Activated gamma-delta T cell treated with anti-CD3 and anti-CD28 coated beads, Interleukin-2, amount 50 U/mL, for 16 hours (primary cell): ENCODE measurements around the gene NR6A1.

Experiments
- DNase-seq: peaks from one replicate; pipeline ENCODE4 v3.0.0-alpha.2; 2020; ENCODE audit warnings: low read depth

Gene NR6A1

DNA sequence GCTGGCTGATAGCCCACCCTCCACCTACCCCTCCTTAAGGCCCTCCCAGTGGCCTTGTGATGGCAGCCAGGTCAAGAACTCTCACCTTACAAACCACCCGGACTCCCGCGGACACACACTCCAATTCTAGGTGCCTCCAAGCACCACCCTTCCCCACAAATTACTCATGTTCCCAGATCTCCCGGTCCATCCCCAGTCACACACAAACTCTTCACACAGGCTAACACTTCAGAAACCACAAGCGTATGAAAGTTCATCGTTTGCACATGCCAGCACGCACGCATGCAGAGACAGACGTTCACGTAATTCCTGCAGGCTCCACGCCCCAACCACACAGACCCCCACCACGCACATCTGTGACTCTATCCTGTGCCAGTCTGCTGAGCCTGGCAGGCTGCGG lies 281.9 kb downstream of the NR6A1 start:
- DNase-seq, result no peak

DNA sequence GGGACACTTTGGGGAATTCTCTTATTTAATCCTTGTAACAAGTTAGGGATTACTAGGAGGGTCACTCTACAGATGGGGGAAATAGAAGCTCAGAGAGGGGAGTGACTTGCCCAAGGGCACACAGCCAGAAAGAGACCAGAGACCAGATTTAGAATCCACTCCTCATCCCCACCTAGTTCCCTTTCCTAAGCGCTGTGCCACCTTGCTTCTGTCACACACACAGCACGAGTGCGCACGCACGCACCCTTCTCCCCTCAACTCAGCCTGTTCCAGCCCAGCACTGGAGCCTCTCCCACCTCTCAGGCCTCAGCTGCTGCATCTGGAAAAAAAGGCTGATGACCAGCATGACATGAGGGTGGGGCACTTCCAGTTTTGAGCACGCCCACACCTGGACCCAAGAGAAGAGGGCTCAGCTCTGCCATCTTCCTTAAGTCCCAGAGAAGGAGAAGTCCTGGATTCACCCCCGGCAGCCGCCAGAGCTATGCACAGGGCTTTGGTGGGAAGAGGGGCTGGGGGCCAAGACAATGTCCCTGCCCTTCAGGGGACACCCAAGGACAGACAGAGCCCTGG lies 282.4 kb downstream of the NR6A1 start:
- DNase-seq, result no peak

DNA sequence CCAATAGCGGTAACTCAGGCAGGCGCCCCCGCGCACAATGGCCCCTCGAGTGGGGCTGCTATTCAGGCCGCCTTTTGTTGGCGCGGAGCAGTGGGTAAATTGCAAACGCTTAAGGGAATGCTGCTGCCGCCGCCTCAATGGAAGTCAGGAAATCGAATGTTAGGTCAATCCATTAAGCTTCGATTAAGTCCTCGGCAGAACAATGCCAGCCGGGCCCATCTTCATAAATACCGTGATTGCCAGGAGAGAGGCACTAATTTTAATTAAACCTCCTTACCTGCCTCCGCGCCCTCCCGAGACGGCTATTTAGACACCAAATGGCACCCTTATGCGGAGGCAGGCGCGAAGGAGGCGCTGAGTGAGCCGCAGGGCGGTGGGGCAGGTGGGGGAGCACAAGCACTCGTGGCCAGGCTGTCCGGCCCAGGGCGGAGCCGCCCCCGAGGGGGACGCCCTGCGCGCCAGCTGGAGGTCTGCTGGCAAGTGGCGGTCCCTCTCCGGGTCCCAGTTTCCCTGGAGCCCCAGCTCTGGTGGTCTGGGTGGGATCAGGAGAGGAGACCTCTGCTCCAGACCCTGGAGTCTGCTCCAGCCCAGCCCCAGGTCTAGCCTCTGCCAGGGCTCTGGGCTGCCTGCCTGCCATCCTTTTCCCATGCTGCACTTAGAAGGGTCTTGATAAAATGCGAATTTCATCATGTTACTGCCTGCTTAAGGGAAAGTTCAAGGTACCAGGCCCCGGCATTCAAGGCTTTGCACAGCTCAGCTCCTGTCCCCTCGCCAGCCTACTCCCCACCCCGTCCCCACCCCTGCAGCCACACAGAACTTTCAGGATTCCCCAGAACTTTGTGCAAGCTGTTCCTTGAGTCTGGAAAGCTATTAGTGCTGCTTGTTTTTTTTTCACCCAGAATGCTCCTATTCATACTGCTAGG lies 283.6 kb downstream of the NR6A1 start:
- DNase-seq, result no peak

DNA sequence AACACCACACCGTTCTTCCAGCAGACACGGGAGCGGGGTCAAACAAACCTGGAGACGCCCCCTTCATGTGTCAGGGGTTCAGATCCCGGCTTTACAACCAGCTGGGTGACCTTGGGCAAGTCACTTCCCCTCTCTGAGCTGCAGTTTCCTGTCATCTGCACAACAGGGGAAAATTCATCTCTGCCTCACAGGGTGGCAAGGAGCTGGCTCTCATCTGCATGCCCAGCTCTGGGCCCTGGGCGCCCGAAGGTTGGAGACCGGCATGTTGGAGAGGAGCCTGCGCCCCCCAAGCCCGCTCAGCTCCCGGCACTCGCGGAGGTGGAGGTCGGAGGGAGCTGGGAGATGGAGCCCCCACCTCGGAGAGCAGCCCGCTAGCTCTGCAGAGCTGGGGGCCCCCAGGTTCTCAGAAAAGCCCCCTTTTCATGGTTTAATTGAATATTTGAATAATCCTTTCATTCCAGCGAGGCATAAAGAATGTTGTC lies 284.3 kb downstream of the NR6A1 start:
- no peak for DNase-seq

DNA sequence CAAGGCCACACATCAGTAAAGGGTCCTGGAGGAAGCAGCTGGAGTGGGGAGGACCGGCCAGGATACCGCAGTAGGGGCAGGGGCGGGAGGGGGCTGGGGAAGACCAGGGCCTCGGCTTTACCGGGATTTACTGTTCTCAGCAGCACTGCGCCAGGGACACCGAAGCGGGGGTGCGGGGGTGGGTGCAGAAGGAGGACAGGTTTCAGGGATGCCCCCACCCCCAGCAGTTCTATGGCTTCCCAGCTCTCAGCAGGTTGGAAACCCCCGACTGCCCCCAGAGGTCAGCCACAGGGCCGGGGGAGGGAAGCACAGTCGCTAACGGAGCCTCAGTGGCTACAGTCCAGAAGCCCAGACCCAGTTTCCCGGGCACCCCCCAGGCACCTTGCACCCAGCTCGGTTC lies 285.2 kb downstream of the NR6A1 start:
- DNase-seq, result no peak

DNA sequence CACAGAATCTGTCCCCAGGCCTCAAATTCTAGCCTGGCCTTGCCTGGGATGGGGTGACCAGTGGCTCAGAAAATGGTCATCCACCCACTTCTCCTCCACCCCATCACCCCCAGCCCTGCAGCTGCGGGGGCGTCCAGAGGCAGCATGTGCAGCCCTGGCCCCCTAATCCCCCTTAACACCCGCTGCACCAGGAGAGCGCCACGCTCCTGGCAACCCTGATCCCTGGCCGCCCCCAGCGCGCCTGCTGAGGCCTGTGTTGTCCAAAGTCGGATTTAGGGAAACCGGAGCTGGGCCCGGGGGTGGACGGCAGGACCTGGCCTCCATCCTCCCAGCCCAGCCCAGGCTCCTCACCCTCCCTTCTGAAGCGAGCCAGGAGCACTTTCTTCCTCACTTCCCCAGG lies 285.9 kb downstream of the NR6A1 start:
- DNase-seq, result no peak

DNA sequence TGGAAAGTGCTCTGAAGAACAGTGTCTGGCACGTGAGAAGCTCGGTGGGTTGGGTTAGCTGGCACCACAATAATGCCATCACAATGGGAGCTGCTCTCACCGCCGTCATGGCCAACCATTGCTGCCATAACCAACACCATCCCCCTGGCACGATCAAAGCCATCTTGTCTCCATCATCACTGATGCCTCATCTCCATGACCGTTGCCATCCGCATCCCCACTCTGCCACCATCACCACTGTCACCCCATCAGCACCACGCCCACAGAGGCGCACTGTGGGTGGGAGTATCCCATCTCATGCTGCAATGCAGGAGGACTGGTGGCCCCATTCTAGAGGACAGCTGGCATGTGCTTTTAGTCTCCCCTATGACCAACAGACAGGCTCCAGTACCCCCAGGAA lies 287.6 kb downstream of the NR6A1 start:
- DNase-seq, result no peak

DNA sequence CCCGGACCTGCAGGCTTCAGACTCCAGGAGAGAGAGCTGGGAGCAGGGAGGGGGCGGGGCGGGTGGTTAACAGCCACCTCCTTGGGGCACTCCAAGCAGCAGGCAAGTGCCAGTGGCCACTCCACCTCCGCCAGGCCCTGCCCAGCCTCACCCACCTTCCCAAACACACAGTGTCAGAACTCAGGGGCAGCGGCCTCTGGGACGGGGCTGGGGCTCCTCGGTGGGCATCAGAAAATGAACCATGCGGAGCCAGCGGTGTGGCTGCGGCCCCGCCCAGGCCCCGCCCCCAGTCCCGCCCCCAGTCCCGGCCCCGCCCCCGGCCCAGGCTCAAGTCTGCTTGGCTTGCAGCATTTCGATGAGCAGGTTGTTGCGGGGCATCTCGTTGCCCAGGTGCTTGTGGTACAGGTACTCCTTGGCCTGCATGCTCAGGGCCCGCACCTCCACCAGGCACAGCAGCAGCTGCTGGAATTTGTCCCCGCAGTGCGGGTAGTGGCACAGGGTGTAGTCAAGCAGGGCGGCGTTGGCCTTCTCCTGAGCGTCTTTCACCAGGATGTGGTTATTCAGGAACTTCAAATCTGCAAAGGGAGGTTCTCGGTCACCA lies 288.6 kb downstream of the NR6A1 start:
- no peak for DNase-seq

DNA sequence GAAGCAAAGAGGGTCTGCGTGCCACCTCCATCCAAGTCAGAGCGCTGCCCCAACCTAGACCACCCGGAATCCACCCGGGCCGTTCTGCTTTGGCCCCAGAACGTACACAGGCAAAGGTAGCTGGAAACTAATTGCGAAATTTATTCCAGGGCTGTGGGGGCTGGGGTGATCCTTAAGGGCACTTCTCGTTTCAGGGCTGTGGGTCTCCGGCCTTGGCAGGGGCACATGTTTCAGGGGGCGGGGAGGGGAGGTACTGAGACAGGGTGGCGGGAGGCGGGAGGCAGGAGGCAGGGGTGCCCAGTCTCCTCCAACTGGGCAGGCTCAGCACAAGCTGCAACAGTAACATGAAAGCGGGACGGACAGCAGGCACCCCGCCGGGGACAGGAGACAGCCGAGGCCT lies 290.0 kb downstream of the NR6A1 start:
- no peak for DNase-seq

DNA sequence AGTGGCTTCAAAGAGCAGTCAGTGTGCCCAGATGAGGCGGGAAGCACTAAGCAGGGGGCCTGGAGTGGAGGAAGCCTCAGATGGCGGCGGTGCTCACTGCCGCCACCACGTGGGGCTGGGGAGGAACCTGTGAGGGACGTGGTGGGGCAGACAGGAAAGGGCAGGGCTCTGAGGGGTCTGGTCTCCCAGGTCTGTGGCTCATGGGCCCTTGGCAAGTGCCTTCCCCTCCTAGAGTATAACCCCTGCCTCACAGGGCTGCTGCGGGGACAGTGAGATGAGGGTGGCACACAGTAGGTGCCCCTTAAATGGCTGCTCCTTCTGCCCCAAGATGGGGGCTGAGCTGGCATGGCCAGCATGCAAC lies 290.5 kb downstream of the NR6A1 start:
- no peak for DNase-seq

DNA sequence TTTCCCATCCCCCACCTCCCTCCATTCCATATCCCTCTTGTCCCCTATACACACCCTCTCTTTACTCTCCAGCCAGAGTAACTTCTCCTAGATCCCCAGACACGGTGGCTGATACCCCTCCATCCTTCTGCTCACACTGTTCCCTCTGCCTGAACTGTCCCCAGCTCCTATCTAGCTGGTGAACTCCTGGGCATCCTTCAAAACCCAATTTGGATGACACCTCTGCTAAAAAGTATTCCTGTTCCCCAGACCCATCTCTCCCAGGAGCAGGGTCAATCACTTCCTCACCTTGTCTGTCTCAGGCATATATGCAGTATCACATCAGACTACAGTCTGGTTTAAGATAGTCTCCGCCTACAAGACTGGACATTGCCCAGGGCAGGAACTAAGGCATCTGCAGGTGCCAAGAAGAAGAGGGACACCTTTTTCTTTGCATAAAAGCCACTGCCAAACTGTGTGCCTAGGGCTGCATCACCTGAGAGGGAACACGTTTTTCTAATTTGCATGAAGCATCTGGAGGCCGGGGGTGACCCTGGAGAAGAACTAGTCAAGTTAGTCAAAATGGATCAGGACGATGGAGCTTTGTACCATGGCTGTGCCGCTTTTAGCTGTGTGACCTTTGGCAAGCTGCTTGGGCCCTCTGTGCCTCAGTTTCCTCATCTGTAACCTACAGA lies 291.0 kb downstream of the NR6A1 start:
- no peak for DNase-seq

DNA sequence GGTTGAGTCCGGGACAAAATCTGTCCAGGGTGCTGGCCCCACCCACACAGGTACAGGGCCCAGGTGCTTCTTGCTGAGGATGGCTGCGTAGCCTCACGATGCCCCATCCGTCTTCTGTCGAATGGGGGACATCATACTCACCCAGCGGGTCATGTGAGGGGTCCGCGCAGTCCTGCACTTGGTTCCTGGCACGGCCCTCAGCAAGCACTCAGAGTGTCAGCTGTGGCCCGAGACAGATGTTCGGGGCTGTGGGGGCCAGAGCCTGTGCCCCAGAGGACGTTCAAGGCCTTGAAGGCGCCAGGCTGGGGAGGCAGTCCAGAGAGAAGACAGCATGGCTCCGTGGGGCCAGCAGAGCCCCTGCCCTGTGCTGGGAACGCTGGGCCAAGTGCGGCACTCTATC lies 291.7 kb downstream of the NR6A1 start:
- DNase-seq, result no peak

DNA sequence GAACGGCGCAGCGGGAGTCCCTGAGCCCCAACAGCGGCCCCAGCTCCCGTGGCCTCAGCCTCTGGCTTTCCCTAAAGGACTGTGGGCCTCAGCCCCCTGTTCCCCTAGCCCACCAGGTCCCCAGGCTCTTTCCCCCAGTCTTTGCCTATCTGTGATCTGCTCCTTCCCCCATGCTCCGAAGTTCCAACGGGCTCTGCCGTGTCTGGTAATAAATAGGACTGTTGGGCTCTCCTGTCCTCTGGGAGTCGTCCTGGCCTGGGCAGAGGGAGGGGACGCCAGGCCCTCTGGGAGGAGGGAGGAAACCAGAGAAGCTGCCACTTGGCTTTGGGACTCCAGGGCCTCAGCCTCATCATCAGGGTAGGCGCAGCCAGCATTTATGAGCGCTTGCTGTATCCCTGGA lies 292.8 kb downstream of the NR6A1 start:
- DNase-seq, result no peak

DNA sequence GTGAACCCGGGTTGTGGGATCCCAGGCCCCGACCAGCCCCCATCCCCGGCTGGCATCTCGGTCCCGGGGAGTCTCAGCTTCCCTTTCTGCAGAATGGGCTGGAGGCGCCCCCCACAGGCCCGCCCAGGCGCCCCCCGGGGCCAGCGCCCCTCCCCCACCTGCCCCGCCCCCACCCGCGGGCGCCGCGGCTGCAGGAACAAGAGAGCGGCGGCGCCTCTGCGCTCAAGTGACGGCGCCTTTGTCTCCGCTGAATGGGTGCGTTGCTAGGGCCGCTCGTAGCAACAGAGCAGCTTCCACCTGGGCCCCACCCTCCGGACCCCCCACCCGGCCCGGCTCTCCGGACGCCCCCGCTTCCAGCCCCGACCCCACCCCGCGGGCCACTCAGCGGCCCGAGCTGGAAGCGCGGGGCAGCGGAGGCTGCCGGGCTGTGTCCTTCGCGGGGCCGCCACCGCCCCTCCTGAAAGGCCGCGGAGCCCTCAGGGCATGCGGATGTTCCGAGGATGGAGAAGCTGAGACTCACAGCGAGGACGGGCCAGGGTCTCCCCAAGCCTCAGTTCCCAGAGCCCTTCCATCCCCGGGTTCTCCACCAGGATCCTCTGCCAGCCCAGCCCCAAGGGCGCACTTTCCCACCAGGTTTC lies 293.3 kb downstream of the NR6A1 start:
- no peak for DNase-seq

DNA sequence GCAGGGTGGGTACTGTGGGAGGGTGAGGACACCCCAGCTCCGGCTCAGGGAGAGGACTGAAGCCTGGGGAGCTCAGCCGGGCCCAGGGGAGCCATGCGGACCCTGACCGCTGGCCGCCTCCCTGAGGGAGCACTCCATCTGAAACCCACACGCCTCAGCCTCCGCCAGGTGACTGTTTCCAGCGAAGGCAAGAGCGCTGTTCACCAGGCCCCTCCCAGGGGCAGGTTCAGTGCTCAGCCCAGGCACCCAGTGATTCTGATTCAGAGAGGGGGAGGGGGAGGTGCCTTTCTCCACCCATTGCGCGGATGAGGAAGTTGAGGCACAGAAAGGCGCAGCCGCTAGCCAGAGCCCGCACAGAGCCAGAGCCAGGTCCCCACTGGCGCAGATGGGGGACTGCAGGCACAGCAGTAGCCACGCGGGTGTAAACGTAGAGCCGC lies 293.9 kb downstream of the NR6A1 start:
- DNase-seq, result no peak

DNA sequence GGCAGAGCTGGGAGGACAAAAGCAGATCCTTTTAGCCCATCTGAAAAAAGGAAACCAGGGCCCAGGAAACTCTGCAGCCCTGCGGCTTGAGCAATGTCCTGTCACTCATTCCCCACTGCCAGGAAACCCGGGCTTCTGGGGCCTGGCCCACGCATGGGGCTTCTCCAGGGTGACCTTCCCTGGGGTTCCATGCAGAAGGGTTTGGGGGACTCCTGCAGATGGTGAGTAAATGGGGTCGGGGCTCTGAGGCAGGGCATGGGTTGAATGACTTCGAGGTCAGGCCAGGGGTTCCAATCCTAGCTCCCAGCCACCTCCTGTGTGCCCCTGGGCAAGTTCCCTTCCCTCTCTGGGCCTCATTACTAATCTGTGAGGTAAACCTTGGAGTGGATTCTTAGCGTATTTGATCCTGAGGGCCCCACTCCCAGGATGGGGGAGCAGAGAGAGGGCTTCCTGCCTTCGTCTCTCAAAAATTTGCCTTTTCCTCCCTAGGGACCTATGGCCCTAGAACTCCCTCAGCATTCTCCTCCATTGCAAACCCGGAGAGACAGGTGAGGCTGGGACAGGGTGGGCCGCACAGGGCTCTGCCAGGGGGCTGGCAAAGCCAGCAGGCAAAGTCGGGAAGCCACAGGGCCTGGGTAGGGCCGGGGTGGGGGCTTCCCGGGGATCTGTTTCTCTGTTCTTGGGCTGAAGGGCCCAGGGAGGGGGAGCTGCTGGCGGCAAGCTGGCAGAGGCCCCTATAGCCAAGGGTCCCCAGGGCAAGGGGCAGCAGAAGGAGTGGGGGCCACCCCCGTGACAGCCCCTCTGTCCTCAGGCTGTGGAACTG lies 295.0 kb downstream of the NR6A1 start:
- no peak for DNase-seq

DNA sequence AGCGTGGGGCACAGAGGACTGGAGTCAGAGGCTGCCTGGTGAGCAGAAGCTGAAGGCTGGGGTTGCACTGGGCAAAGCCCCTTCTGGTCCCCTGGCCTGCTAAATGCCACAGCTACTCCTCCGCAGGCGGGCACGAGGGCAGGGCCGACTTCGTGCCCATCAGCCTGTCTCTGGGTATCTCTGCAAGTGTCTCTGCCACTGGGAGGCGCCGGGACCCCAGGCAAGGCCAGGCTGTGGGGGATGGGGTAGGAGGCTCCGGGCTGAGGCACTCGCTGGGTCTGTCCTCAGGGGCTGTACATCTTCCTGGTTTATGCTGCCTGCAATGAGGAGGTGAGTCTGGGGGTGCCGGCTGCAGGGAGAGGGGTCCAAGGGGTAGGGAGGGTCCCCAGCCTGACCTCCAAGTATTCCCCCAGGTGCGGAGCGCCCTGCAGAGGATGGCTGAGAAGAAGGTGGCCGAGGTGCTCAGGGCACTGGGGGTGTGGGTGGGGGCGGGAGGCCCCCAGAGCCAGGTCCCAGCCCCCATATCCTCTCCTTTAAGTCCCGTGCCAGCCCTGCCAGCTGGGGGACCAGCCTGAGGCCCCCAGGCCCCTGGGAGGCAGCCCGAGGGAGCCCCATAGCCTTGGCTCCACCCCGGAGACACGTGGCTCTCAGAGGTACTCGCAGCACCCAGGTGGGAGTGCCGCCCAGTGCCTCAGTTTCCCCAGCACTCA lies 295.8 kb downstream of the NR6A1 start:
- DNase-seq, result no peak

DNA sequence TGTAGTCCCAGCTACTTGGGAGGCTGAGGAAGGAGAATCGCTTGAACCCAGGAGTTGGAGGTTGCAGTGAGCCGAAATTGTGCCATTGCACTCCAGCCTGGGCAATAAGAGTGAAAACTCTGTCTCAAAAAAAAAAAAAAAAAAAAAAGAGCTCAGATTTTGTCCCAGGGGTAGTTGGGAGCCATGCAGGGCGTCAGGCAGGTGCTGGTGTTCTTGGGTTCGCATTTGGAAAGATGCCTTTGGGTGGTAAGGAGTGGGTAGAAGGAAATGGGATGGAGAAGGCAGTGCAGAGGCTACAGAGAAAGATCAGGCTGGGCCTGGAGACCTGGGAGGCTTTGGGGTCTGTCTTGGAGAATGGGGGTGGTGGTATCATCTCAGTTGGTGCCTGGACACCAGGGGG lies 297.0 kb downstream of the NR6A1 start:
- DNase-seq, result no peak

DNA sequence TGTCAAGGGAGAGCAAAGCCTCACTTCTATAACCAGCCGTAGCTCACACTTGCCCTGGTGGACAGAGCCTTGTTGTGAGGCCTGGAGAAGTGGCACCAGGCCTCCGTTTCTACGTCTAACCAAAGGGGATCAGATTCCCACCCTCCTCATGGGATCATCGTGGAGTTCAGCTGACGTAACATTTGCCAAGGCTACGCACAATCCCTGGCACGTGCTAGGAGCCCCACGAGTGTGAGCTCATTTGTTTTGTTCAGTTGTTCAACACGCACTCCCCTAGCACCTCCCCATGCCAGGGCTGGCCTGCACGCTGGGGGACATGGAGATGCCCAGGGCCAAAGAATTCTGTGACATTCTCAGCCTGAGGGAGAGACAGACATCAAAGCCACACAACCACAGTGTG lies 297.8 kb downstream of the NR6A1 start:
- no peak for DNase-seq

DNA sequence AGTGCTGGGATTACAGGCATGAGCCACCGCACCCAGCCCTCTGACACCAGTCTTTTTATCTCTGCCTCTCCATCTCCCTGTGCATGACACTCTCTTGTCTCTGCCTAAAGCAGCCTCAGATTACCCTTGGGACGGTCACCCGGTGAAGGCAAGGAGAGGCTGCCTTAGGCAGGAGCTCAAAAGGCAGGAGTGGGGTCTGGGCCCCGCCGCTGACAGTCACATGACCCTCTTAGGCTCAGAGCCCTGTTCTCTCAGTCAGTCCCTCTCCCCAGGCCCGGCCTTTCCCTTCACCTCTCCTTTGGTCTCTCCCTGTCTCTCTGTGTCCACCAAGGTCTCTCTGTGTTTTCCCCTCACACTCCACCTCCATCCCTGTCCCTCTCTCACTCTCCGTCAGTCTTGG lies 298.3 kb downstream of the NR6A1 start:
- DNase-seq, result no peak

DNA sequence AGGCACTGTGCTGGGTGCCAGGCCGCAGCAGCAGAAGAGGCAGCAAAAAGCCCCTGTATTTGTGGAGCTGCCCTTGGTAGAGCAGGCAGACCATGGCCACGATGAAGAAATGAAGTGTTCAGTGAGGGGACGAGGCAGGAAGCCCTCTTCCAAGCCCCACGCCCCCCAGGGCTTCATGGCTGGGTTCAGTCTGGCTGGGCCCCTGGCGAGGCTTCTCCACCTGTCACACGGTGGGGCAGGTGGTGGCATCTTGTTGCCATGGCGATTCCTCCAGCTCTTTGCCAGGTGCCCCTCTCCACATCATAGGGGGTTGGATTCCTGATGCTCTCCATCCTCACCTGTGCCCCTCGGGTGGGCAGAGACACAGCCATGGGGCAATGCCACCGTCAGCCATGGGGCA lies 299.4 kb downstream of the NR6A1 start:
- DNase-seq, result no peak
